KOPT-K1 (cell line): ENCODE measurements around the gene P2RX4.
A peak's percentile ranks its signal among the peaks of the same experiment; 100 is the strongest.
"Not testable (repeated sequence)": the region's sequence is repeated elsewhere in the genome, so short reads cannot be mapped to it uniquely, and the experiment has no call there.

ENCODE experiments used
- H3K27ac ChIP-seq: fragments of 200-600 bp; sonication (generic); 2 replicates; pipeline ENCODE4 v1.5.1; 2016; ENCODE audit warnings: antibody characterized with exemption, mild to moderate bottlenecking, low read depth, low read length; ENCODE audit not compliant: poor library complexity, severe bottlenecking
- H3K36me3 ChIP-seq: fragments of 200-600 bp; sonication (generic); 2 replicates; pipeline ENCODE4 v1.5.1; 2017; ENCODE audit warnings: antibody characterized with exemption, mild to moderate bottlenecking, low read length, moderate library complexity; ENCODE audit not compliant: insufficient read depth
- H3K9me3 ChIP-seq: fragments of 200-600 bp; sonication (generic); 2 replicates; pipeline ENCODE4 v1.5.1; 2017; ENCODE audit warnings: antibody characterized with exemption, low read length, mild to moderate bottlenecking; ENCODE audit not compliant: insufficient read depth, poor library complexity, severe bottlenecking

P2RX4 gene

GRCh38 chr12:121202407-121203355, 7.2 kb upstream of the P2RX4 start:
- Histone ChIP-seq H3K9me3 (no peaks in the 10 kb centered on the region), H3K27ac (no peak overlapping the region)

GRCh38 chr12:121203482-121203881, 6.4 kb upstream of the P2RX4 start:
- Histone ChIP-seq H3K36me3 (no peaks in the 10 kb centered on the region), H3K27ac (no peak overlapping the region), H3K9me3 (no peaks in the 10 kb centered on the region)

More at GRCh38 chr12:121202407-121203355, 7.2 kb upstream of the P2RX4 start:
- H3K36me3 ChIP-seq: no peaks in the 10 kb centered on the region

- Histone ChIP-seq H3K27ac (no peak overlapping the region), H3K36me3 (no peaks in the 10 kb centered on the region), H3K9me3 (no peaks in the 10 kb centered on the region)
Observed at GRCh38 chr12:121205491-121205890, 4.4 kb upstream of the P2RX4 start.

- H3K36me3 ChIP-seq: peaks cover 14% of the 10 kb centered on the region
- not testable (repeated sequence) for H3K27ac ChIP-seq, H3K9me3 ChIP-seq
Observed at GRCh38 chr12:121208571-121208970, 1.4 kb upstream of the P2RX4 start.

GRCh38 chr12:121209221-121209620, 708 bp upstream of the P2RX4 start:
- Histone ChIP-seq H3K36me3 (peaks cover 19% of the 10 kb centered on the region), H3K9me3 (no peaks in the 10 kb centered on the region), H3K27ac (peak overlapping the region; percentile 78)

GRCh38 chr12:121212875-121213274, 2.9 kb downstream of the P2RX4 start:
- H3K27ac ChIP-seq: no peak overlapping the region
- no peaks in the 10 kb centered on the region for H3K9me3 ChIP-seq
- peaks cover 32% of the 10 kb centered on the region for H3K36me3 ChIP-seq

- no peak overlapping the region for H3K27ac ChIP-seq
- no peaks in the 10 kb centered on the region for H3K9me3 ChIP-seq
- H3K36me3 ChIP-seq: peaks cover 46% of the 10 kb centered on the region
Observed at GRCh38 chr12:121214166-121214777, 4.3 kb downstream of the P2RX4 start.

GRCh38 chr12:121214855-121215745, 5.2 kb downstream of the P2RX4 start:
- Histone ChIP-seq H3K9me3 (no peaks in the 10 kb centered on the region), H3K27ac (no peak overlapping the region), H3K36me3 (peaks cover 50% of the 10 kb centered on the region)

- Histone ChIP-seq H3K36me3 (peaks cover 55% of the 10 kb centered on the region), H3K27ac (no peak overlapping the region), H3K9me3 (no peaks in the 10 kb centered on the region)
Observed at GRCh38 chr12:121216102-121216501, 6.2 kb downstream of the P2RX4 start.

GRCh38 chr12:121217063-121217462, 7.1 kb downstream of the P2RX4 start:
- Histone ChIP-seq H3K27ac (no peak overlapping the region), H3K9me3 (no peaks in the 10 kb centered on the region), H3K36me3 (peaks cover 51% of the 10 kb centered on the region)

- Histone ChIP-seq H3K27ac (no peak overlapping the region), H3K36me3 (peaks cover 51% of the 10 kb centered on the region), H3K9me3 (no peaks in the 10 kb centered on the region)
Observed at GRCh38 chr12:121217761-121218160, 7.8 kb downstream of the P2RX4 start.

GRCh38 chr12:121218588-121219352, 8.8 kb downstream of the P2RX4 start:
- Histone ChIP-seq H3K36me3 (peaks cover 44% of the 10 kb centered on the region), H3K27ac (no peak overlapping the region), H3K9me3 (no peaks in the 10 kb centered on the region)

GRCh38 chr12:121219353-121219986, 9.5 kb downstream of the P2RX4 start:
- Histone ChIP-seq H3K27ac (no peak overlapping the region), H3K36me3 (peaks cover 41% of the 10 kb centered on the region), H3K9me3 (no peaks in the 10 kb centered on the region)

GRCh38 chr12:121222847-121223246, 12.9 kb downstream of the P2RX4 start:
- Histone ChIP-seq H3K27ac (peak overlapping the region; percentile 91), H3K9me3 (no peaks in the 10 kb centered on the region), H3K36me3 (peaks cover 46% of the 10 kb centered on the region)
